Upper lobe of left lung (tissue), 6 donors: ENCODE results near the gene LRP1B. TPM values are rescaled to one million over a fixed set of nuclear protein-coding genes. Genes with fewer than 3 reads are reported as not detected.

Experiments
- ATAC-seq, 2 donors: fragments of 200-7000 bp; cut with Tn5 transposase; one replicate each; pipeline ENCODE4 v1.9.1; 2022; ENCODE audit warnings: mild to moderate bottlenecking in 2 of 2, moderate library complexity in 2 of 2; ENCODE audit not compliant: low FRiP score in 2 of 2
- DNase-seq, 2 donors: peaks; one replicate each; pipeline ENCODE4 v3.0.0-alpha.2; 2019 to 2020
- H3K27ac ChIP-seq, 4 donors: fragments of 200-600 bp; sonication (generic); one replicate each; pipeline ENCODE4 v1.5.1; 2016 to 2019
- H3K27me3 ChIP-seq, 4 donors: fragments of 200-600 bp; sonication (generic); one replicate each; pipeline ENCODE4 v1.5.1; 2017 to 2019
- H3K36me3 ChIP-seq, 4 donors: fragments of 200-600 bp; sonication (generic); one replicate each; pipeline ENCODE4 v1.5.1; 2016 to 2019
- H3K4me1 ChIP-seq, 4 donors: fragments of 200-600 bp; sonication (generic); one replicate each; pipeline ENCODE4 v1.5.1; 2018 to 2019
- H3K4me3 ChIP-seq, 4 donors: fragments of 200-600 bp; sonication (generic); one replicate each; pipeline ENCODE4 v1.5.1; 2017 to 2019; ENCODE audit warnings: mild to moderate bottlenecking in 2 of 4, moderate library complexity in 1 of 4
- H3K9me3 ChIP-seq, 4 donors: fragments of 200-600 bp; sonication (generic); one replicate each; pipeline ENCODE4 v1.5.1; 2018 to 2019
- EP300 ChIP-seq, 4 donors: sonication (generic); formaldehyde crosslinking; IDR thresholded peaks; one replicate each; pipeline ENCODE4 v1.5.1; 2017; ENCODE audit warnings: antibody characterized with exemption in 4 of 4, control low read depth in 2 of 4
- POLR2A ChIP-seq, 4 donors: fragments of 450-650 bp; IDR thresholded peaks; one replicate each; pipeline ENCODE4 v1.5.1; 2016 to 2017; ENCODE audit warnings: antibody characterized with exemption in 4 of 4, mild to moderate bottlenecking in 2 of 4
- POLR2AphosphoS5 ChIP-seq, 2 donors: sonication (generic); formaldehyde crosslinking; IDR thresholded peaks; one replicate each; pipeline ENCODE4 v1.5.1; 2017; ENCODE audit warnings: antibody characterized with exemption in 2 of 2
- WGBS, 2 donors: methylation state at CpG; one replicate each; pipeline ENCODE4 v1.1.5; 2017 to 2018; 5-methylcytosine and 5-hydroxymethylcytosine counted together
- total RNA-seq, 6 donors: library from RNA; depleted of rRNA in 4 of 6; stranded (reverse); fragments of >200 nt in 4 of 6; gene quantifications; one replicate each; pipeline versions ENCODE4 v1.1.0 to v1.2.1, GENCODE V29; 2016 to 2021
- TF ChIP-seq, protein P1 (sequence below), 6 experiments: fragments of 450-650 bp in 4 of 6; fragments of 200-600 bp in 2 of 6; sonication (generic) in 2 of 6; IDR thresholded peaks; one replicate each; pipeline ENCODE4 v1.5.1; 2016 to 2019; ENCODE audit warnings: antibody characterized with exemption in 6 of 6
- donor health status: DM: no; HTN: no; CAD: no; lungs with moderate emphysema.
- donor health status: DM: no; HTN: yes; CAD: no; lungs with severe emphysema.

Gene LRP1B
- total RNA-seq, 6 donors from 2014 or later = under 0.01 to 0.46 (median 0.11) TPM

- H3K27me3 ChIP-seq = no peaks in the 10 kb centered on the region
- no peaks in the 10 kb centered on the region for H3K9me3 ChIP-seq
- no peak for TF ChIP-seq POLR2AphosphoS5 (IDR thresholded peaks at IDR 0.05)
- TF ChIP-seq, protein P1, sequence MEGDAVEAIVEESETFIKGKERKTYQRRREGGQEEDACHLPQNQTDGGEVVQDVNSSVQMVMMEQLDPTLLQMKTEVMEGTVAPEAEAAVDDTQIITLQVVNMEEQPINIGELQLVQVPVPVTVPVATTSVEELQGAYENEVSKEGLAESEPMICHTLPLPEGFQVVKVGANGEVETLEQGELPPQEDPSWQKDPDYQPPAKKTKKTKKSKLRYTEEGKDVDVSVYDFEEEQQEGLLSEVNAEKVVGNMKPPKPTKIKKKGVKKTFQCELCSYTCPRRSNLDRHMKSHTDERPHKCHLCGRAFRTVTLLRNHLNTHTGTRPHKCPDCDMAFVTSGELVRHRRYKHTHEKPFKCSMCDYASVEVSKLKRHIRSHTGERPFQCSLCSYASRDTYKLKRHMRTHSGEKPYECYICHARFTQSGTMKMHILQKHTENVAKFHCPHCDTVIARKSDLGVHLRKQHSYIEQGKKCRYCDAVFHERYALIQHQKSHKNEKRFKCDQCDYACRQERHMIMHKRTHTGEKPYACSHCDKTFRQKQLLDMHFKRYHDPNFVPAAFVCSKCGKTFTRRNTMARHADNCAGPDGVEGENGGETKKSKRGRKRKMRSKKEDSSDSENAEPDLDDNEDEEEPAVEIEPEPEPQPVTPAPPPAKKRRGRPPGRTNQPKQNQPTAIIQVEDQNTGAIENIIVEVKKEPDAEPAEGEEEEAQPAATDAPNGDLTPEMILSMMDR (IDR thresholded peaks at IDR 0.05) = no peak
- no peak overlapping the region for H3K27ac ChIP-seq
- DNase-seq (no peak), ATAC-seq (no peak)
- no peaks in the 10 kb centered on the region for H3K4me1 ChIP-seq
- no peaks in the 10 kb centered on the region for H3K36me3 ChIP-seq
- H3K4me3 ChIP-seq = no peak overlapping the region
- 81 to 85% methylated on average over 8 of the region's 8 CpGs for WGBS, 2 donors
Observed at GRCh38 chr2:141929331-141930252, 201.2 kb downstream of the LRP1B start.

DNA sequence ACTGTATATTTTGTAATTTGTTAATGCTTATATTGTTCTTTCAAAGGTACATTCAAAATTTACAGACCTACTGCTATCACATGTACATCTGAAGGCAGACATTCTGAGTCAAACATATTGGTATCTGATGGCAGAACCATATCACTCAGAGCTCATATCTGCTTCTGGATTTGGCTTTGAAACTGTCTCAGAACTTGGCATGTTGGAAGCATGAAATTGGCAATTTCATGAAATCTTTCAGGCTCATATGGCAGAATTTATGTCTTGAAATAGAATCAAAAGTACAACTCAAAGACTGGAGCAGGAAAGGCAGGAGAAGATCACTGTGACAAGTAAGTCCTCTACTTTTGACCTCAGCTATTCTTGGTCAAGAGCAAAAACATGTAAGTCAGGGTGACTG, 202.3 kb downstream of the LRP1B start:
- Histone ChIP-seq H3K27me3 (no peaks in the 10 kb centered on the region), H3K4me1 (no peaks in the 10 kb centered on the region), H3K4me3 (no peak overlapping the region), H3K9me3 (no peaks in the 10 kb centered on the region), H3K27ac (no peak overlapping the region), H3K36me3 (no peaks in the 10 kb centered on the region)
- TF ChIP-seq POLR2A (IDR thresholded peaks at IDR 0.05) (no peak), POLR2AphosphoS5 (IDR thresholded peaks at IDR 0.05) (no peak), EP300 (IDR thresholded peaks at IDR 0.05) (no peak)
- TF ChIP-seq, protein P1 (IDR thresholded peaks at IDR 0.05) = no peak
- DNase-seq (no peak), ATAC-seq (no peak)

GRCh38 chr2:141927536-141927935, 203.3 kb downstream of the LRP1B start:
- TF ChIP-seq POLR2AphosphoS5 (IDR thresholded peaks at IDR 0.05) = no peak
- Histone ChIP-seq H3K9me3 (no peaks in the 10 kb centered on the region), H3K4me1 (no peaks in the 10 kb centered on the region), H3K27me3 (no peaks in the 10 kb centered on the region), H3K4me3 (no peak overlapping the region), H3K27ac (no peak overlapping the region), H3K36me3 (no peaks in the 10 kb centered on the region)
- DNase-seq (no peak), ATAC-seq (no peak)

GRCh38 chr2:141925511-141925910, 205.3 kb downstream of the LRP1B start:
- H3K27me3 ChIP-seq = no peaks in the 10 kb centered on the region
- 80 to 81% methylated on average over 1 of the region's 1 CpG for WGBS, 2 donors
- no peaks in the 10 kb centered on the region for H3K9me3 ChIP-seq
- H3K36me3 ChIP-seq = no peaks in the 10 kb centered on the region
- no peak overlapping the region for H3K27ac ChIP-seq
- ATAC-seq = no peak
- no peak overlapping the region for H3K4me3 ChIP-seq
- H3K4me1 ChIP-seq = no peaks in the 10 kb centered on the region
- DNase-seq = no peak
- TF ChIP-seq EP300 (IDR thresholded peaks at IDR 0.05) (no peak), POLR2AphosphoS5 (IDR thresholded peaks at IDR 0.05) (no peak), POLR2A (IDR thresholded peaks at IDR 0.05) (no peak)
- TF ChIP-seq, protein P1 (IDR thresholded peaks at IDR 0.05) = no peak

GRCh38 chr2:141923657-141924056, 207.2 kb downstream of the LRP1B start:
- no peaks in the 10 kb centered on the region for H3K9me3 ChIP-seq
- no peak for ATAC-seq
- no peak overlapping the region for H3K4me3 ChIP-seq
- no peak overlapping the region for H3K27ac ChIP-seq
- no peaks in the 10 kb centered on the region for H3K4me1 ChIP-seq
- TF ChIP-seq POLR2AphosphoS5 (IDR thresholded peaks at IDR 0.05) = no peak
- TF ChIP-seq, protein P1 (IDR thresholded peaks at IDR 0.05) = no peak
- no peak for TF ChIP-seq EP300 (IDR thresholded peaks at IDR 0.05)
- TF ChIP-seq POLR2A (IDR thresholded peaks at IDR 0.05) = no peak
- H3K27me3 ChIP-seq = no peaks in the 10 kb centered on the region
- 70 to 74% methylated on average over 1 of the region's 1 CpG for WGBS, 2 donors
- H3K36me3 ChIP-seq = no peaks in the 10 kb centered on the region
- DNase-seq = no peak
